OCI-LY1 (cell line): Measurements from ENCODE around the gene ERCC1.

ENCODE experiments used
- CTCF ChIP-seq: fragments of 200-600 bp; sonication (generic), shearing (Covaris generic); IDR thresholded peaks from 2 replicates; pipeline ENCODE4 v1.5.1; 2017; ENCODE audit warnings: mild to moderate bottlenecking, antibody characterized with exemption, low read length, moderate library complexity, mixed read lengths
- EZH2 ChIP-seq: fragments of 200-600 bp; sonication (generic), shearing (Covaris generic); IDR thresholded peaks from 2 replicates; pipeline ENCODE4 v1.8.0; 2017; ENCODE audit warnings: borderline replicate concordance, mixed run types, mild to moderate bottlenecking, antibody characterized with exemption, low read length, moderate library complexity, mixed read lengths

GRCh38 chr19:45467456-45468158 is 43.9 kb upstream of the ERCC1 start, which contains the start of gene FOSB:
- TF ChIP-seq CTCF (peak; percentile 20; the same call in 1 of the 2 replicates), EZH2 (no peak)
